Measurements from ENCODE around the gene STK39. TPM values are rescaled to one million over a fixed set of nuclear protein-coding genes. Genes with fewer than 3 reads are reported as not detected.

The STK39 gene
- polyA plus RNA-seq, 3 donors = 30.4 to 36.0 (median 34.7) TPM

GRCh38 chr2:168191955-168192785 is 55.2 kb downstream of the STK39 start:
- no peak for DNase-seq (ENCODE audit: extremely low read depth in 1 of 11, low read depth in 9 of 11, low spot score in 4 of 11)

DNA sequence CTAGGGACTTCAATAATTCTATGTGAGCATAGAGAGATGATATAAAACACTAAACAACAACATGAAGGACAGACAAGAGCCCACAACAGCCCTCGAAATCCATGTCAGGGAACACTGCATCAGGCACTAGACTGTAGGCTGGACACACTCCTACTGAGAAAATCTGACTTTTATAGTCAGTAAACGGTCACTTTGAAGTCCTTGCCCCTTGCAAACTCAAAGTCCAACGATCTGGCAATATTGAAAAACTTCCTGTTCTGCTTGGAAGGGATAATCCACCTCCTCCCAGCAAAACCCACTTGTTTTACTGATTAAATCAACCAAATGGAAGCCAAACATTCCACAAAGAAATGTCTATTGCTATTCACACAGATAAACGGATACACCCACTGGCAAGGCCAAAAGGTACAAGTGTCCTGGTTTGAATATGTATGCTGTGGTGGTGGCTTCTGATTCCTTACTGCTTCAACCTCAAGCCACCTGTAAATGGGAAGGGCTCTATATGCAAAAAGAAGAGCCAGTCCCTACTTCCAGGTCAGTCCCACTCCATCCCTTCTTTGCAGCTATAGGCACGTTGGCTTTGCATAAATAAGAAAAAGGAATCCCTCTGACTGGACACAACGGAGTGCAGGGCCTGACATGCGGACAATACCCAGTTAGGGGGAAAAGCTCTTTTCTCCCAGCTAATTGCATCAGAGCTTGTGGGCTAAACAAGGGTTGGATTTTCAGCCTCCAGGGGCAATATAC is 56.6 kb downstream of the STK39 start:
- no peak for DNase-seq (ENCODE audit: extremely low read depth in 1 of 11, low read depth in 9 of 11, low spot score in 4 of 11)

DNA sequence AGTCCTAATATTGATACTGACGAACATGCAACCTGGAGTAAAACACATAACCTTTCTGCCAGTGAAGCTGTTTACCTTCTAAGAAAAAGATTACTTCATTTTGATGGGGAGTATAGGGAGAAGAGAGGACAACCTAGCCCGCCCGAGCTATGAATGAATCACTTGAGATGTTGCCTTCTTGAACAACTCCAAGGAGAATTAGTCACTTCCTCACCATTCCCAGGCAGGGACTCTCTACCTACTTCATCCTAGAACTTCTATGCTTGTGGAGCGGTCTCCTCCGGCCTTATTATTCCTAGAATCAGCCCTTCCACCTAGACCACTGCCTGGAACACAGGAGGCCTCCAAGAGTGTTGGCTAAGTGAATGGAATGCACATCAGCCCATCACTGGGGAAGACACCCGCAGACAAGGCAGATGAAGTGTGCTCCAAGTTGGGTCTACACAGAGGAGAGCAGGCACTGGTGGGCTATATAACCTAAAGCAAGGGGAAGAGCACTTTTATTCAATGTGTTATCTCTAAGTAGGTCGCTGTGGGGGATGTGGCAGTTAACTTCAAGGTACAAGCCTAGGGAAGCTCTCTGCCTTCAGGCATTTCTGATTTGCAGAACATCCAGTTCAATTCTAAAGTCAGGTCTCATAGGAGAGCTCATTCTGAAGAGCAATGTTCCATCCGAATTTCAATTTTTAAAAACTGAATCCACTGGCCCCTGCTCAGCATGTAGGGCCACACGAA is 57.4 kb downstream of the STK39 start:
- DNase-seq (ENCODE audit: extremely low read depth in 1 of 11, low read depth in 9 of 11, low spot score in 4 of 11) = no peak

GRCh38 chr2:168188002-168188401 is 59.4 kb downstream of the STK39 start:
- no peak for DNase-seq (ENCODE audit: extremely low read depth in 1 of 11, low read depth in 9 of 11, low spot score in 4 of 11)

- DNase-seq (ENCODE audit: extremely low read depth in 1 of 11, low read depth in 9 of 11, low spot score in 4 of 11) = no peak
Measured at GRCh38 chr2:168186452-168186851, 60.9 kb downstream of the STK39 start.

DNA sequence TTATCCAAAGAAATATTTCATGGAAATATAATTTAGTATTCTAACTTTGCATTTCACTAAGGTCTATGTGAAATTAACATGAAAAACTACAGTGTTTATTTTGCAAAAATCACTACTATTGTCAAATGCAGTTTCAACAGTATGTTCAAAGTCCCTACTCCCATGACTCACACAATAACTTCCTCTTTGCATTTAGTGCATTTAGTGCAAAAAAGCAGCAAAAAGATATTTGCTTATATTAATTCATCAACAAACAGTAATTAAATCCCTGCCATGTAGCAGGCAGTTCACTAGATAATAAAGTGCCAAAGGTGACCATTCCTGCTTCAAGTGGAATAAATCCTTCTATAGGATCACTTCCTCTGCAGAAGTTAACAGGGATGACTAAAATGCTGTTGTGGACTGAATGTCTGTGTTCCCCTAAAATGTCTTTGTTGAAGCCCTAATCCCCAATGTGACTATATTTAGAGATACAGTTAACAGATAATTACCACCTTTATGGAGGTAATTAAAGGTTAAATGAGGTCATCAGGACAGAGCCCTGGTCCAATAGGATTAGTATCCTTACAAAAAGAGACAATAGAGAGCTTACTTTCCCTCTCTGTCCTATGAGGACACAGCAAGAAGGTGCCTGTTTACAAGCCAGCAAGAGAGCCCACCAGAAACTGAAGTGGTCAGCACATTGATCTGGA is 61.7 kb downstream of the STK39 start:
- no peak for DNase-seq (ENCODE audit: extremely low read depth in 1 of 11, low read depth in 9 of 11, low spot score in 4 of 11)

- DNase-seq (ENCODE audit: extremely low read depth in 1 of 11, low read depth in 9 of 11, low spot score in 4 of 11) = no peak
Measured at GRCh38 chr2:168184681-168185513, 62.5 kb downstream of the STK39 start.

DNA sequence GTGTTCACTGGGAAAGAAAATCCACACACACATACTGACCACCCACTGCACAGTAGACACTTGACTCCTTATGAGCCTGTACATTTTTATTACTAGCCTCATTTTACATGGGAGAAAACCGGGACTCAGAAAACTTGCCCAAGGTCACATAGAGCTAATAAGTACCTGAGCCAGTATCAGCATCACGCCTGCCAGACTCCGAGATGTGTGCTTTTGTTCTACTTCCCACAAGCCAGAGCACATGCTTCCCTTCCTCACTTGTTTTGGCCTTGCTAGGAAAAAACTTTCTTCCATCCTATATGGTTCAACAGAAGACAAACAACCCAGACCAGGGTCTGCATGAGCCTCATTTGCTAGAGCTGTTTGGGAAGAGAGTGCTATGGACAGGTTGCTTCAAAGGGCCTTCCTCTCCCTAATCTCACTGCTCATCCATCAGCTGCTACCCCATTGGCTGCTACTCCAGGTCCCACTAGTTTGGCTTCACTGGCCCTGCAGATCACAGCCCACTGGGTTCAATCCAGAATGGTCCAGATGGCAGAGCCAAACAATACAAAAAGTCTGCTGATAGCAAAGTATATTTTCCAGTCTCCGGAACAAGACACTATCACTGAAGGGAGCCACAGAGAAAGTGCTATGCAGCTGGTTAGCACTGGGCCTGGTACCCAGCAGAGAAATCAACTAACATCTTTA is 63.9 kb downstream of the STK39 start:
- no peak for DNase-seq (ENCODE audit: extremely low read depth in 1 of 11, low read depth in 9 of 11, low spot score in 4 of 11)

- DNase-seq (ENCODE audit: extremely low read depth in 1 of 11, low read depth in 9 of 11, low spot score in 4 of 11) = no peak
Measured at GRCh38 chr2:168182550-168183249, 64.7 kb downstream of the STK39 start.

DNA sequence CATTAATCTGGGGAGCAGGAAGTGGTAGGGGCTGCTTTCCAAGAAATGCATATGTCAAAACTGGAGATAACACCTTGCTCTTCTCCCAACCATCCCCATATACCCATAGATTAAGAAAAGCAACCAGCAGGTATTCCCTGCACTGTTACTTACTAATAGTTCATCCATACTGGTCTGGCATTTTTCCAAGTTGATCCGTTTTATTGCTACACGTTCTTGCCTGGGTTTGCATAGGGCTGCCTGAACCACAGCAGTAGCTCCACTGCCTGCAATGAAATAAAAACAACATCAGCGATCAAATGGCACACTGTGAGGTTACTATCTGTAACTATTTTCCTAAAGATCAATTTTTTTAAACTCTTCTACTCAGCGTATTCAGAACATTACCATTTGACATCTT is 65.6 kb downstream of the STK39 start:
- no peak for DNase-seq (ENCODE audit: extremely low read depth in 1 of 11, low read depth in 9 of 11, low spot score in 4 of 11)

DNA sequence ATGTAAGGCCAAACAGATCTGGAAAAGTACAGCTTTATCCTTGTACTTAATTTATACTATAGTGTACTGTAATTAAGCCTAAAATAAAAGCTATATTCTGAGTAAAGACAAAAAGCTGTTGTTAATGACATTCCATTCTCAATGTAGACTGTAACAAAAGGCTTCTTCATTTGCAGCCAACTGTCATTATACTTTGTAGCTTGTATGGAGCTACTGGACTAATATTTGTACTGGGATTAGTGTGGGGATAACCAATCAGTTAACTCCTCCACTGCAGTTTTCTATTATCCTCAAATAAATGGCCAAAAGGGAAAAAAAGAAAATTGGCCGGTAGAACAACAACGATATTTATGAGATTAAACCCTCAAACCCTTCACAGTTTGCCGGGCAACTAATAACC is 66.5 kb downstream of the STK39 start:
- no peak for DNase-seq (ENCODE audit: extremely low read depth in 1 of 11, low read depth in 9 of 11, low spot score in 4 of 11)

GRCh38 chr2:168180483-168180882 is 66.9 kb downstream of the STK39 start:
- no peak for DNase-seq (ENCODE audit: extremely low read depth in 1 of 11, low read depth in 9 of 11, low spot score in 4 of 11)

- no peak for DNase-seq (ENCODE audit: extremely low read depth in 1 of 11, low read depth in 9 of 11, low spot score in 4 of 11)
Measured at GRCh38 chr2:168179592-168179991, 67.8 kb downstream of the STK39 start.

DNA sequence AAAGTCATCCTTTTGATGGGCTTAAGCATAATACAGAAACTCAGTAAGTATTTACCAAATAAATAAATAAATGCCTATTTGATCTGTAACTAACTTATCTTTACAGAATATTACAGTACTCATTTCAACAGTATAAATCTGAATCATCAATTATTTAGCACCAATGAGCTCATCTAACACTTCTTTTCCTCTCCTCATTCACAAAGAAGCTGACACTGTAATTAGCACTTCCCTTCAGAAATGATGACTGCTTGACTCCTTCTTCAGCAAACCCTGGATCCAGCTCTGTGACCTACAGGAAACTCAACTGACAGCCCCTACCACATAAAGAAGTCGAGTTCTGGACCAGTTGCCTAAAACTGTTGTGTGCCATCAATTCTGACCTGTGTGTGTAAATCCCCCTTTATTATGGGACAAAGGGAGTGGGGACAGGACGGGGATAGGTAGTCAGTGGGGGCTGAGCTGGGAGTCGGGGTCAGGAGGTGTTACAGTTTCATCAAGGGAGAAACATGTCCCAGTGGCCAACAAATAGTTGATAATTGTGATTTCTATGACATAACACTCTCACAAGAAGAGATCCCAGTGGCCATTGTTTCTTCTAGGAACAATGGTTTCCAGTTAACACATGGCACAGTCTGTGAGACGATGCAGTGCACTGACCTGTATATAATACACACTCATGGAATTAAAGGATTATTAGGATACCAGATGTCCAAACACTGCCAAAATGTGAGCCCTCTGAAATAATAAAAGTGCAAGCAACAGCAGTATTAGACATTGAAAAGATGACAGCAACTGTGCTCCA is 68.7 kb downstream of the STK39 start:
- DNase-seq (ENCODE audit: extremely low read depth in 1 of 11, low read depth in 9 of 11, low spot score in 4 of 11) = no peak

GRCh38 chr2:168176402-168176801 is 71.0 kb downstream of the STK39 start:
- no peak for DNase-seq (ENCODE audit: extremely low read depth in 1 of 11, low read depth in 9 of 11, low spot score in 4 of 11)

GRCh38 chr2:168175469-168175868 is 71.9 kb downstream of the STK39 start:
- no peak for DNase-seq (ENCODE audit: extremely low read depth in 1 of 11, low read depth in 9 of 11, low spot score in 4 of 11)

DNA sequence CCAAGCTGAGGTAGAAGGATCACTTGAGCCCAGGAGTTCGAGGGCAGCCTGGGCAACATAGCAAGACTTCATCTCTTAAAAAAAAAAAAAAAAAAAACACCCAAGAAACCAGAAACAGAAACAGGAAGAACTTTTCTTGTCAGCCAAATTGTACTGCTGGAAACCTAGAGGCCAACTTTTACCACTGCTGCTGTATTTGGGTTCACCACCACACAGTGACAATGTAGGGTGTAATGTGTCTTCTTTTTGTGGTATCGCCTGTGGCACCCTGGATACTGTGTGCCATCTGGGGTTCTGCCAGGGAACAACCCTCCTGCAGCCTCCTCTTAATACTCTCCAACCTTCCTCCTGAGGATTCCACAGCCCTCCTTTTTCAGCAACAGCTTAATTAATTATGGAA is 72.6 kb downstream of the STK39 start:
- DNase-seq (ENCODE audit: extremely low read depth in 1 of 11, low read depth in 9 of 11, low spot score in 4 of 11) = no peak

All from renal cortex interstitium (tissue), 11 donors.